H9 (cell line): ENCODE data around the gene SOCS1. TPM values are rescaled to one million over a fixed set of nuclear protein-coding genes. Genes with fewer than 3 reads are reported as not detected.

Experiments used
- DNase-seq: peaks from one replicate; pipeline ENCODE4 v3.0.0-alpha.2; 2017
- H2AFZ ChIP-seq: one replicate; pipeline ENCODE4 v1.6.1; 2013; ENCODE audit warnings: mild to moderate bottlenecking, low read length, control low read depth, moderate library complexity
- H2AK5ac ChIP-seq: 2 replicates; pipeline ENCODE4 v1.6.1; 2013; ENCODE audit warnings: low read length, control low read depth, mixed read lengths; ENCODE audit not compliant: insufficient read length
- H2BK120ac ChIP-seq: one replicate; pipeline ENCODE4 v1.6.1; 2013; ENCODE audit warnings: low read depth, mild to moderate bottlenecking, low read length, control low read depth, inconsistent platforms; ENCODE audit not compliant: poor library complexity, severe bottlenecking
- H2BK12ac ChIP-seq: 2 replicates; pipeline ENCODE4 v1.6.1; 2013; ENCODE audit warnings: low read length, control low read depth, mixed read lengths, low read depth; ENCODE audit not compliant: insufficient read length
- H2BK15ac ChIP-seq: 2 replicates; pipeline ENCODE4 v1.6.1; 2013; ENCODE audit warnings: low read depth, low read length, control low read depth
- H2BK20ac ChIP-seq: one replicate; pipeline ENCODE4 v1.6.1; 2013; ENCODE audit warnings: low read depth, mild to moderate bottlenecking, low read length, control low read depth, inconsistent platforms; ENCODE audit not compliant: poor library complexity, severe bottlenecking
- H2BK5ac ChIP-seq: 2 replicates; pipeline ENCODE4 v1.6.1; 2013; ENCODE audit warnings: low read length, control low read depth, mixed read lengths; ENCODE audit not compliant: insufficient read length
- H3K14ac ChIP-seq: 2 replicates; pipeline ENCODE4 v1.6.1; 2013; ENCODE audit warnings: low read length, control low read depth; ENCODE audit not compliant: insufficient read depth
- H3K18ac ChIP-seq: 2 replicates; pipeline ENCODE4 v1.6.1; 2013; ENCODE audit warnings: low read depth, mild to moderate bottlenecking, mixed read lengths, low read length, control low read depth; ENCODE audit not compliant: insufficient read length
- H3K23ac ChIP-seq: 2 replicates; pipeline ENCODE4 v1.6.1; 2013; ENCODE audit warnings: low read length, control low read depth, mixed read lengths, low read depth; ENCODE audit not compliant: insufficient read length
- H3K23me2 ChIP-seq: 2 replicates; pipeline ENCODE4 v1.6.1; 2013; ENCODE audit warnings: low read depth, mild to moderate bottlenecking, mixed read lengths, low read length, control low read depth; ENCODE audit not compliant: insufficient read length, poor library complexity, severe bottlenecking
- H3K27ac ChIP-seq: 2 replicates; pipeline ENCODE4 v1.5.1; 2013; ENCODE audit warnings: low read length, control low read depth, mixed read lengths, low read depth; ENCODE audit not compliant: insufficient read length
- H3K27me3 ChIP-seq: 2 replicates; pipeline ENCODE4 v1.6.1; 2013; ENCODE audit warnings: low read length, control low read depth, inconsistent platforms; ENCODE audit not compliant: insufficient read depth
- H3K4ac ChIP-seq: 2 replicates; pipeline ENCODE4 v1.6.1; 2013; ENCODE audit warnings: low read depth, mild to moderate bottlenecking, control low read depth, inconsistent platforms, low read length, moderate library complexity
- H3K4me1 ChIP-seq: 2 replicates; pipeline ENCODE4 v1.6.1; 2013; ENCODE audit warnings: low read length, control low read depth, inconsistent platforms; ENCODE audit not compliant: insufficient read depth
- H3K4me2 ChIP-seq: 2 replicates; pipeline ENCODE4 v1.6.1; 2013; ENCODE audit warnings: low read length, control low read depth, mixed read lengths; ENCODE audit not compliant: insufficient read length, insufficient read depth
- H3K56ac ChIP-seq: 2 replicates; pipeline ENCODE4 v1.6.1; 2013; ENCODE audit warnings: low read depth, mild to moderate bottlenecking, mixed read lengths, low read length, control low read depth; ENCODE audit not compliant: insufficient read length
- H3K79me1 ChIP-seq: 2 replicates; pipeline ENCODE4 v1.6.1; 2013; ENCODE audit warnings: low read depth, mild to moderate bottlenecking, moderate library complexity, low read length, control low read depth, inconsistent platforms; ENCODE audit not compliant: insufficient read depth, poor library complexity, severe bottlenecking
- H3K79me2 ChIP-seq: 2 replicates; pipeline ENCODE4 v1.6.1; 2013; ENCODE audit warnings: low read length, control low read depth, inconsistent platforms; ENCODE audit not compliant: insufficient read depth
- H3K9ac ChIP-seq: 2 replicates; pipeline ENCODE4 v1.6.1; 2013; ENCODE audit warnings: low read length, control low read depth, mixed read lengths; ENCODE audit not compliant: insufficient read length; ENCODE audit errors: extremely low read depth
- H3K9me3 ChIP-seq: one replicate; pipeline ENCODE4 v1.6.1; 2013; ENCODE audit warnings: low read depth, low read length, inconsistent platforms; ENCODE audit not compliant: control insufficient read depth
- H3T11ph ChIP-seq: one replicate; pipeline ENCODE4 v1.6.1; 2013; ENCODE audit warnings: mild to moderate bottlenecking, low read length, control low read depth, inconsistent platforms
- H4K20me1 ChIP-seq: one replicate; pipeline ENCODE4 v1.6.1; 2013; ENCODE audit not compliant: control insufficient read depth, insufficient read length, insufficient read depth
- H4K5ac ChIP-seq: 2 replicates; pipeline ENCODE4 v1.6.1; 2013; ENCODE audit warnings: low read depth, mild to moderate bottlenecking, mixed read lengths, low read length, control low read depth; ENCODE audit not compliant: insufficient read length
- H4K8ac ChIP-seq: replicated peaks from 2 replicates; pipeline ENCODE4 v1.6.1; 2013; ENCODE audit warnings: low read length, control low read depth, mixed read lengths, low read depth; ENCODE audit not compliant: insufficient read length
- H4K91ac ChIP-seq: 2 replicates; pipeline ENCODE4 v1.6.1; 2013; ENCODE audit warnings: low read depth, mild to moderate bottlenecking, moderate library complexity, mixed read lengths, low read length, control low read depth; ENCODE audit not compliant: insufficient read length
- H3K27ac Mint-ChIP-seq, 3 experiments: 2 replicates in 2 of 3; 3 replicates in 1 of 3; pipeline ENCODE4 v1.8.0; 2020 to 2021; ENCODE audit warnings: mixed read lengths in 3 of 3, mild to moderate bottlenecking in 1 of 3, moderate library complexity in 1 of 3
- H3K27me3 Mint-ChIP-seq: 2 replicates; pipeline ENCODE4 v1.8.0; 2021; ENCODE audit warnings: low read depth, mild to moderate bottlenecking, moderate library complexity, mixed read lengths
- H3K36me3 Mint-ChIP-seq, 3 experiments: 2 replicates in 2 of 3; 3 replicates in 1 of 3; pipeline ENCODE4 v1.8.0; 2020 to 2021; ENCODE audit warnings: low read depth in 3 of 3, mixed read lengths in 3 of 3; ENCODE audit not compliant: insufficient read depth in 1 of 3
- H3K4me1 Mint-ChIP-seq, 2 experiments: 2 replicates each; pipeline ENCODE4 v1.8.0; 2020; ENCODE audit warnings: mixed read lengths in 2 of 2
- H3K4me3 Mint-ChIP-seq, 2 experiments: 2 replicates in 1 of 2; 3 replicates in 1 of 2; pipeline ENCODE4 v1.8.0; 2020 to 2021; ENCODE audit warnings: mild to moderate bottlenecking in 2 of 2, mixed read lengths in 2 of 2, moderate library complexity in 1 of 2
- H3K9me3 Mint-ChIP-seq, 2 experiments: 2 replicates in 1 of 2; 3 replicates in 1 of 2; pipeline ENCODE4 v1.8.0; 2020; ENCODE audit warnings: mild to moderate bottlenecking in 2 of 2, mixed read lengths in 2 of 2, moderate library complexity in 1 of 2
- WGBS: extraction: QIAGEN DNeasy Blood & Tissue Kit; methylation state at CpG from one replicate; pipeline ENCODE4 v1.1.7; 2013; ENCODE audit warnings: missing lambda C conversion rate, low lambda C conversion rate, mixed read lengths; ENCODE audit not compliant: insufficient read length; ENCODE audit errors: extremely low coverage; 5-methylcytosine and 5-hydroxymethylcytosine counted together
- total RNA-seq: library from RNA; stranded (reverse); gene quantifications from 2 replicates; pipeline ENCODE4 v1.2.1, GENCODE V29; 2021
- TF ChIP-seq, protein P1 (sequence below): fragments of 200-600 bp; sonication (generic); conservative IDR thresholded peaks from 3 replicates; pipeline ENCODE4 v1.8.0; 2021; ENCODE audit warnings: antibody characterized with exemption, mild to moderate bottlenecking

SOCS1 gene
- total RNA-seq, 1 experiment from 2014 or later, result 11.0 TPM

DNA sequence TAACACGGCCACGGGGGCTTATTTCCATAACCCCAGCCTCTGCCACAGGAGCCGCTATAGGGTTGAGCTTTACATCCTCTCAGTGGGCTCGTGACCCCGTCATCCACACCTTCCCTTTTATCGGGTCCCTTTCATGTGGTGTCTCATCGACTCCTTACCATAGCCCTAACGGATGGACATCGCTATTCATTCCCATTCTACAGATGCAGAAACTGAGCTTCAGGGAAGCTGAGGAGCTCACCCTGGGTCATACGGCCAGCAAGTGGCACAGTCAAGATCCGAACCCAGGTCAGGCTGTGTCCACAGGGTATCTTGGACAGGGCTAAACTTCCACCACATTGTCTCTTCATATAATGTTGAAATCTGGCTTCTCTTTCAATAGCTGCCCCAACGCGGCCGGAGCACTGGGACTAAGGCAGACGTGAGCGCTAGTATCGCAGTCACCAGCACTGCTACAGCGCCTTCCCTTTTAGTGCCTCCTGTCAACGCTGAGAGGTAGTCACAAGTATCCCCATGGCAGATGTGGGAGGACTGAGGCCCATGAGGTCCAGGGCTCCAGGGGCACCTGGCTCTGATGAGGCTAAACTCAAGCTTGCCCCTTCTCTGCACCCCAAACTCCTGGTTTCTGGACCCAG lies 50.8 kb downstream of the SOCS1 start:
- no peaks in the 10 kb centered on the region; a peak in 1 of 5 replicates for H3K9me3 Mint-ChIP-seq
- no peak overlapping the region for H3K18ac ChIP-seq
- H2BK15ac ChIP-seq, result no peak overlapping the region

More for the DNA sequence above, 50.8 kb downstream of the SOCS1 start:
- no CpG with 5 or more reads among the region's 19 CpGs for WGBS
- no peak overlapping the region for H2BK12ac ChIP-seq
- no peaks in the 10 kb centered on the region for H4K20me1 ChIP-seq
- no peak overlapping the region for H3T11ph ChIP-seq
- no peaks in the 10 kb centered on the region; the same call in 1 of the 2 replicates for H3K4me1 ChIP-seq
- TF ChIP-seq, protein P1, sequence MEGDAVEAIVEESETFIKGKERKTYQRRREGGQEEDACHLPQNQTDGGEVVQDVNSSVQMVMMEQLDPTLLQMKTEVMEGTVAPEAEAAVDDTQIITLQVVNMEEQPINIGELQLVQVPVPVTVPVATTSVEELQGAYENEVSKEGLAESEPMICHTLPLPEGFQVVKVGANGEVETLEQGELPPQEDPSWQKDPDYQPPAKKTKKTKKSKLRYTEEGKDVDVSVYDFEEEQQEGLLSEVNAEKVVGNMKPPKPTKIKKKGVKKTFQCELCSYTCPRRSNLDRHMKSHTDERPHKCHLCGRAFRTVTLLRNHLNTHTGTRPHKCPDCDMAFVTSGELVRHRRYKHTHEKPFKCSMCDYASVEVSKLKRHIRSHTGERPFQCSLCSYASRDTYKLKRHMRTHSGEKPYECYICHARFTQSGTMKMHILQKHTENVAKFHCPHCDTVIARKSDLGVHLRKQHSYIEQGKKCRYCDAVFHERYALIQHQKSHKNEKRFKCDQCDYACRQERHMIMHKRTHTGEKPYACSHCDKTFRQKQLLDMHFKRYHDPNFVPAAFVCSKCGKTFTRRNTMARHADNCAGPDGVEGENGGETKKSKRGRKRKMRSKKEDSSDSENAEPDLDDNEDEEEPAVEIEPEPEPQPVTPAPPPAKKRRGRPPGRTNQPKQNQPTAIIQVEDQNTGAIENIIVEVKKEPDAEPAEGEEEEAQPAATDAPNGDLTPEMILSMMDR, result no peak
- H3K23ac ChIP-seq, result no peak overlapping the region
- H2AFZ ChIP-seq, result no peak overlapping the region
- Mint-ChIP-seq H3K27ac (no peak overlapping the region), H3K27me3 (peaks cover 6% of the 10 kb centered on the region), H3K4me3 (no peak overlapping the region), H3K36me3 (no peaks in the 10 kb centered on the region), H3K4me1 (peaks cover 30 to 31% of the 10 kb centered on the region in 2 experiments)
- H2BK120ac ChIP-seq, result no peak overlapping the region
- no peaks in the 10 kb centered on the region for H3K79me1 ChIP-seq
- no peaks in the 10 kb centered on the region for H3K27me3 ChIP-seq
- H3K56ac ChIP-seq, result no peak overlapping the region
- H2AK5ac ChIP-seq, result no peak overlapping the region
- H3K23me2 ChIP-seq, result no peaks in the 10 kb centered on the region
- no peak overlapping the region for H4K91ac ChIP-seq
- no peaks in the 10 kb centered on the region for H3K9me3 ChIP-seq
- no peak overlapping the region for H4K8ac ChIP-seq
- no peak overlapping the region for H3K14ac ChIP-seq
- H2BK5ac ChIP-seq, result no peak overlapping the region
- H2BK20ac ChIP-seq, result no peak overlapping the region
- no peak overlapping the region for H3K27ac ChIP-seq
- no peaks in the 10 kb centered on the region for H3K79me2 ChIP-seq
- H3K9ac ChIP-seq, result no peak overlapping the region
- no peak overlapping the region for H3K4ac ChIP-seq
- H4K5ac ChIP-seq, result no peak overlapping the region
- H3K4me2 ChIP-seq, result no peak overlapping the region
- DNase-seq, result no peak
